IPS-11a (cell line): ENCODE results near the gene DUSP7.

Source experiments
- H3K4me3 ChIP-seq: one replicate; pipeline ENCODE4 v1.5.1; 2013; ENCODE audit warnings: low read depth, low read length, control low read depth

DUSP7 gene

DNA sequence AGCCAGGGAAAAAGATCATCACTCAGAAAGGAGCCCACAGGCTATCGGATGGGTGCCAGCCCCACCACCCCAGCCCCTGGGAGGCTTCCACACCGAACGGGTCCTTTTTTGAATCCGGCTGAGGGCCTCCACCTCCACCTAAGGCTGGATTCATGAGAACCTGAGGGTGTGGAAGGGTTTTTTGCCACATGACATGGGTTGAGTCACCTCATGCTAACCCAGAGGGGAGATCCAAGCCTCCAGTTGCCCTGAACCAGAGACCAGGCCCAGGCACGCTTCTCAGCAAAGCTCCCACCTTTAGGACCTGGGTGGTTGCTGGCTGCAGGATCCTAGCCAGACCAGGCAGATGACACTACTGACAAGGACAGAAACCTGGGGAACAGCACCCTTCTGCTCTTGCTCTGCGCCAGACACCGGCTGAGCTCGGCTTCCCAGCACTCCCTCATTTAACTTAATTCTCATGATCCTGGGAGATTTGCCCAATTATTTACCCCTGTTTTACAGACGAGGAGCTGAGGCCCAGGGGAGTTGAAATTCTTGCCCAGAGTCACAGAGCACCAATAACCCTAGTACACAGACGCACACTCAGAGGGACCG lies 25.6 kb downstream of the DUSP7 start:
- no peak overlapping the region for H3K4me3 ChIP-seq

DNA sequence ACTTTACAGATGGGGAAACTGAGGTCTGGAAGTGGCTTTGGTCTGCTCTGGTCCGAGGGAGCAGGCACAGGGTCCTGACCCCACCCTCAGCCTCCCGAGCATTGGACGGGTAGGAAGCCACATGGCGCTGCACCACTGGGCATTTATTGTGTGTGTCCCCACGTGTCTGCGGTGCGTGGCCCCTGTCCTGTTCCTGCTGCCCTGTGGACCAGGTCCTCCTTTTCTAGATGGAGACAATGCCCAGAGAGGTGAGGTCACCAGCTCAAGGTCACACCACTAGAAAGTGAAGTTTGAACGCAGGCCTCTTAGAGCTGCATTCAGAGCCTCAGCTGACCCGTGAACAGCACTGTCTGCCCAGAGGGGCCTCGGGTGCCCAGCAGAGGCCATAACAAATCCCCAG lies 26.8 kb downstream of the DUSP7 start:
- no peak overlapping the region for H3K4me3 ChIP-seq

DNA sequence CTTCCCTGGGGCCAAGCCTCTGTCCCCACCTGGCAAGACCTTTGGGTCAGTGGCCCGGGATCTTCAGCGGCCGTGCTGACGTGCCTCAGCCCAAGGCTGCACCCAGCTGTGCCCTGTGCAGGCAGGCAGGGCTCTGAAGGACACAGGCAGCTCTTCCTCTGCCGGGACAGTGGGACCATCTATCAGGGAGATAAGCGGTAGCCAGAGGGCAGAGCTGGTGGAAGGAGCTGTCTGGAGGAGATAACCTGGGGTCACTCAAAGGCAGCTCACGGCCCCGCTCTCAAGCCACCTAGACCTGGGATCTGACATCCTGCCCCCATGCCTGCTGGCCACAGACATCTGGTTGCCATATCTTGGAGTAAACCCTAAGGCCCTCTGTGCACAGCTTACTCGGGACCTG lies 27.3 kb downstream of the DUSP7 start:
- H3K4me3 ChIP-seq: no peak overlapping the region

DNA sequence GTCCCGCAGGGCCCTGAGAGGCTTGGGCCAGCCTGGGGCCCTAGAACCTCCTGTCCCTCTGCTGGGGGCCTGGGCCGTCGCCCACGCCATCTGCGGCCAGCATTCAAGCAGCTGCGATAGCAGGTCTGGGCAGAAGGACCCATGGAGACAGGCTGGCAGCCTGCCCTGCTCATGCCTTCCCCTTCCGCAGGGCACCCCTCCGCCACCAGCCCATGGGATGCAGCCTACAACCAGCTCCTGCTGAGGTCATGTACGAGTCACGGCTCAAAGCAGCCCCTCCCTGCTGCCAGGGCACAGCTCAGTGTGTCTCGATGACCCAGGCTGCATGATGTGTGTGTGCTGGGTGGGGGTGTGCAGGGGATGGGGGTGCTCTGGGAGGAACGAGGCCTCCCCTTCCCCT lies 27.8 kb downstream of the DUSP7 start:
- H3K4me3 ChIP-seq: no peak overlapping the region

DNA sequence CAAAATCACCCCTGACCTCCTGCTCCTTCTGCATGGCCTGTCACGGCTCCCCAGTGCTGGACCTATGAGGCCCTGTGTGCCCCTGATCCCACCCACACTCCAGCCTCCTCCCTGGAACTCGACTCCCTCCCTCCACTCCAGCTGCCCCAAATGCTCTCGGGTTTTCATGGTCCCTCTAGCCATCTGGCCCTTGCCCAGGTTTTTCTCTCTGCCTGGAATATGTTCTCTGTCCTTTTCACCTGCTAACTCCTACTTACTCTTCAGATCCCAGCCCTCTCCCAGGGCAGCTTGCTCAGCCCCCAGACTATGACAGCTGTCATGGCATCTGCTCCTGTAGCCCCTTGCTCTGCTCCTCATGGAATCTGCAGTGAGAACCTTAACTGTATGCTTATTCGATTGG lies 30.3 kb downstream of the DUSP7 start:
- no peak overlapping the region for H3K4me3 ChIP-seq

DNA sequence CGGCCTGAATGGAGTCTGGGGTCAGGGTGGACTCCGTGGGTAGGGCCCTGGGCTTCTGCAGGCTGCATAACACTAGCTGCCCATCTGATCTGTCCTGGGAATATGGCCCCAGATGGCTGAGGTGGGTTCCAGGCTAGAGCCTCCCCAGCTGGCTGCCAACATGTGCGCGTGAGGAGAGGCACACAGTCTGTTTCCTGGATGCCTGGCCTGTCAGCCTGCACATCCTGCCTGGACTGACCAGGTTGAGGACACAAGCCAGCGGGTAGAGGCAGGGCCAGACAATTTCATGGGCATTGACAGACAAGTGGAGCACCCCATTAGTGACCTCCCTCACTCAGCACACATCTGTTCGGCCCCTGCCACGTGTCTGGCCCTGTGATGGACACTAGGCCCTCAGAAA lies 30.9 kb downstream of the DUSP7 start:
- H3K4me3 ChIP-seq: no peak overlapping the region

DNA sequence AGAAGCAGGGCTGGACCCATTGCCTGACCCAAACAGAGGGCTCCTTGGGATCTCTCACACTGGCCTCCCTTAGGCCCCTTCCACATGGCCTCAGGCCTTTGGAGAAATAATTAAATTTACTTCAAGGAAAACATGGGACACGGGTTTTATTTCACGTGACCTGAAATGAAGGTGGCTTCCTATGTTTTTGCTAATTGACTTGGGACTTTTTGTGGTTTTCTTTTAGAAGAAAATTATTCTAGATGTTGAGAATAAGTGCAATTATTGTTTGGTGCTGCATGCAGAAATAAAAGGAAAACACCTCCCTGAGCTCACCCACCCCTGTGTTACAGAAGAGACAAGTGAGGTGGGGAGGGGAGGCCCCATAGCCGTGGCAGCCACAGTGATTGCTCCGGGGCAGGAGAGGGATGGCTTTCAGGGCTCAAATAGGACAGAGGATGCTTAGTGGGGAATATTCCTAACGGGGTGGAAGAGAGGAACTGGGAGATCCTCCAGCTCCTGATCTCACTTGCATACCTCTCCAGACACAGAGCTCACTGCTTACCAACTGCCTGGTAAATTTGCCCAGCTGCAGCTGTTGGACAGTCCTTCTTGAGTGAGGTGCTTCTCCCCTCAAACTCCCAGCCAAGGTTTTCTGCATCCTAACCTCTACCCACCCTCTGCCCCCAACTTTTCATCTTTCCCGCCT lies 31.5 kb downstream of the DUSP7 start:
- no peak overlapping the region for H3K4me3 ChIP-seq

DNA sequence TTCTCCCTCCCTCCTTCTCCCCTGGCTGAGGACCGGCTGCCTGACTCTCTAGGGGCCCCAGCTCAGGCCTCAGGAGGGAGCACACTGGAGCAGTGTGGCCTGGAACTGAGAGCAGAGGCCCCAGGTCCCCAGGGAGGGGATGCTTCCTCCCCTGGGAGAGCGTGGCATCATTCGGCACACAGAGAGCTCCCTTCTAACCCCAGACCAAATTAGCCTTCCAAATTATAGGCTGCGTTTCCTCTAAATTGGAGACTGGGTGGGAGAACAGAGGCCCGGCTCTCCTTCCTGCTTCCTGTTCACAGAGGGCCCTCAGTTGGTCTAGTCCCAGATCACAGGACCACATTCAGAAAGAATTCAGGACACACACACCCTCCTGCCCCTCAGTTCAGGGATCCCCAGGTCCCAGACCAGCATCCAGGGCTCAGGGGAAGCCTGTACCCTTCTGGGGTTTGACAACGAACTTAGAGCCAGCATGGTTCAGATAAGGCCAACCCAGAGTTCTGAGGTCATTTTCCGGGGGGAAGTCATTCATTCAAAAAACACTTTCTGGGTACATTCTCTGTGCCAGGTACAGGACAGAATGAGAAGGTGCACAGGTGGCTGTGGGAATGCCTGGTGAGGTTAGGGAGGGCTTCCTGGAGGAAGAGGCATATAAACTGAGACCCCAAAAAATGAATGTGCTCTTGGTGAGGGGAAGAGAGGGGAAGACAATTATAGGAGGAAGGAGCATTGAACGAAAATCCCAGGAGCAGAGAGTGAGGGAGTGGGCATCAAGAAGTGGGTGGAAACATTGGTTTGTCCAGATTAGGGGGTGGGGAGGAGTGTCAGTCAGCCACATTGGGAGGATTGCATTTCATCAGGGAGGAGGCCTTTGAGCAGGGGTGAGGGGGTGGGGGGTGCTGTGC lies 32.3 kb downstream of the DUSP7 start:
- H3K4me3 ChIP-seq: no peak overlapping the region

DNA sequence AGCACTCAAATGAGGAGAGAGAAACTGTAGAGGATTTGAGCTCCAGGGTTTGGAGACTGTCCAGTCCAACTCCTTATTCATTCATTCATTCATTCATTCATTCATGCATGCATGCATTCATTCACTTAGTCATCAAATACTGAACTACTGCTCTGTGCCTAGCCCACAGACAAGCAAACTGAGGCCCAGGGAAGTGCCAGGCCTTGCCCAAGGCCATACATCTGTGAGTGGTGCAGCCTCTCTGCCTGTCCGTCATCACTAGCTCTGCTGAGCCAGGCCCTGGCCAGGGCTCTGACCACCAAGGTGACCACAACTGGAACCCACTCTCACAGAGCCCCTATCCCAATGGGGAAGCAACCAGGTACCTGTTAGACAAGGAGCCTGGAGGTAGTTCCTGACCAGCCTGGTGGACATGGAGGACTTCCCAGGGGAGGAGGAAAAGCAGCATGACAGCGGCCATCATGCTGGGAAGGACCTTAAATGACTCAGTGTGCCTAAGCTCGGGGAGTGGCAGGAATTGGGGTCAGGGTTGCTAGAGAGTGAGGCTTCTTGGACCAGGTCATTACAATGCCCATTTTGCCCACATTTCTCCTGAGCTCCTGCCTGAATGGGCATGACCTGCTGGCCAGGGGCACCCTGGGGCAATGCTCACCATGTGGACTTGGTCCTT lies 33.1 kb downstream of the DUSP7 start:
- H3K4me3 ChIP-seq: no peak overlapping the region

DNA sequence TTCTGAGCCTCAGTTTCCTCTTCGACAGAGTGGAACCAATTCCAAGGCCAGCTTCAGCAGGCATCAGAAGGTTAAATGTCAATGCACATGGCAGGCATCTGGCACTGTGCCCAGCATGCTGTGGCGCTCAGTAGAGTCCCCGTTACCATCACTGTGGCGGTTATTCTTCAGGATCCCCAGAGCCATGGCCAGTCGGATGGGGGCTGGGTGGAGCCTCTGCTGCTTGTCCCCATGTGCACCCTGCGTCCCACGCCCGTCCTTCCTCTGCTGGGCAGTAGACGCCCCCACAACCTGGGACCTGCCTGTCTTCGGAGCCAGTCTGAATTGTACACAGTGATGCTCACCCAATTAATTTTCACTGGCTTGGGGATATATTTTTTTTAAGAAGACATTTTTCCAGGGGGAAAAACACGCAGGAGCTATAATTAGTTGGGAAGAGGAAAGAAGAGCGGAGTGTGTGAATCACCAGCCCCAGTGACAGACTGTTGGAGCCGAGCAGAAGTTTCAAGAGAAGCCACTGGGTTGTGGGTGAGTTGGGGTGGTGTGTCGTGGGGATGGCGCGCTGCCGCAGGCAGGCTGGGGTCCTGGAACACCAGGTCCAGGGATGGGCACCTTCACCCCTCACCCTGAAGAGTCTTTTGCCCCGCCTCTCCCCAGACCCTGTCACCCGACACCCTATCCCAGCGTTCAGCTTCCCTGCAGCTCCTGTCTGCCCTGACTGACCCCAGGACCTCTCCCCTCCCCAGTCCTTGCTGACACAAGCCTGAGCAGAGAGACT lies 33.9 kb downstream of the DUSP7 start:
- no peak overlapping the region for H3K4me3 ChIP-seq

DNA sequence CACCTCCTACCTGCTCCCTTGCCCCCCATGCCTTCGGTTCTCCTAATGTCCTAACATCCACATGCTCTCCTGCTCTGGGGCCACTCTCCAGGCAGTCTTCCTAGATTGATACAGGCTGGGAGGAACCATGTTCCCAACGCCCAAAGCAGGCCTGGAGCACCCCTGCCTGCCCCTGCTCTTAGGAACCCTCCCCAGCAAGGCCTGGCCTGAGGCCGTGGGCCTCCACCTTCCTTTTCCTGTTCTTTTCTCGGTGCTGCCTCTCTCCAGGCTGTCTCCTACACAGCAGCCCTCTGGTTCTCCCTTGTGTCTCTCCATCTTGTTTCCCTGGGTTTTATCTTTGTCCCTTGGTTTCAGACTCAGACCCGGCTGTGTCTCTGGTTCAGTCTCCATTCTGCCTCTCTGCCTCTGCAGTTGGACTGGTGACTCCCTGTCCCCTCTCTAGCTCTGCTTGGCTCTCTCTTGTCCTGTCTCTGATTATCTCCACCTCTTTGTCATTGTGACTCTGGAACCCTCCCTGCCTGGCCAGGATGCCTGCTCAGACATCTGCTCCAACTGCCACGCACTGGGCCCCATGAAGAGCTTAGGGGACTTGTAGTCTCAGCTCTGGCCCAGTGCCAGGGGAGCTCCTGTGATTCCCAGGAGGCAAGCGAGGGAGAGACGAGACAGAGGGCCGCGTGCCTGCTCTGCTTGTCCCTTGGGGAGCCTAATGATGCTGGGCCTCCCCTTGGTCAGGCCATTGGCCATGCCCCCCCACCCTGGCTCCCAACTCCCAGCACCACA lies 34.7 kb downstream of the DUSP7 start:
- H3K4me3 ChIP-seq: no peak overlapping the region

DNA sequence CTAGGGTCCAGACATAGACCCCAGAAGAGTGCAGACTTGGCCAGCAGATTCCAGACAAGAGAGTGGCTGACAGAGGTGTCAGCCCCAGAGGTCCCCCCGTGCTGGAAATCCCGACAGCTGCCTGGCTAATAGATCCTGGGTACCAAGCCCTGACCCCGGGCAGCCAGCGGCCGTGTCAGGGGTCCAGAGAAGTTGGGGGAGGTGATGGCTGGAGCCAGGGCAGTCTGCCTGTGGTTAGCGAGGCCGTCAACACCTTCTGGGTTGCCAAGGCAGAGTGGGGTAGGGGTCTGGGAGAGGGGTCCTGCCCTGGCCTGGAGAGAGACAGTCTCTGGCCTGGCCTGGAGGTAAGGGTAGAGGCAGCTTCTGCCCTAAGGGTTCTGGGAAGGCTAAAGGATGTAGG lies 35.6 kb downstream of the DUSP7 start:
- no peak overlapping the region for H3K4me3 ChIP-seq

DNA sequence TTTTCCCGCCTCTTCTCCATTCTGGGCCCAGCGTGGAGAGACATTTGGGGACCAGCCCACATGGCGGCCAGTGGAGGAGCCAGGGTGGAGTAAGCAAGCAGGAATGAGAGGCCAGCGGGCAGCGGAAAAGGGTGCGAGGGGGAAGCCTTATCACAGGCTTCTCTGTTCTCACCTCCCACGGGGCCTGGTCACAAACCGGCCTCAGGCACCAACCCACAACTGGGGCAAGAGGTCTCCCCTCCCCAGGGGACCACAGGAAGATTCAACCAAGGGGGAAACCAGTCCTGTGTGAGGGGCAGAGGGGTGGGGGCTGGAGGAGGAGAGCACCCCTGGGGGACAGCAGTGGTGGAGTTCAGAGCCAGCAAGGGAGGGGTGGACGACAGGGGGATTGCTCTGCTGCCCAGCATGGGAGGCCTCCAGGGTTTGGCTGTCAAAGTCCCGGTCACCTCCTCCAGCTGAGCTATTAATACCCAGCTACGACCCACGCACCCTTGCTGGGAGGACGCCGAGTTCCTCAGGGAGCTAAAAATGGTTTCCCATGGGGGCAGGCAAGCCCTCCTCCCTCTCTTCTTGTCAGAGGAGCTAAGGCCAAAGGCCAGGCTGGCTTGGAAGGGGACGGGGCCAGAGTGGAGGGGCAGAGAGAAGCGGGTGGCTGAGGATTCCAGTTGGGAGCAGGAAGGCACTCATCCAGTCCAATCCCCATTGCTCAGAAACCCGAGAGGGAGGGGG lies 36.9 kb downstream of the DUSP7 start:
- no peak overlapping the region for H3K4me3 ChIP-seq

DNA sequence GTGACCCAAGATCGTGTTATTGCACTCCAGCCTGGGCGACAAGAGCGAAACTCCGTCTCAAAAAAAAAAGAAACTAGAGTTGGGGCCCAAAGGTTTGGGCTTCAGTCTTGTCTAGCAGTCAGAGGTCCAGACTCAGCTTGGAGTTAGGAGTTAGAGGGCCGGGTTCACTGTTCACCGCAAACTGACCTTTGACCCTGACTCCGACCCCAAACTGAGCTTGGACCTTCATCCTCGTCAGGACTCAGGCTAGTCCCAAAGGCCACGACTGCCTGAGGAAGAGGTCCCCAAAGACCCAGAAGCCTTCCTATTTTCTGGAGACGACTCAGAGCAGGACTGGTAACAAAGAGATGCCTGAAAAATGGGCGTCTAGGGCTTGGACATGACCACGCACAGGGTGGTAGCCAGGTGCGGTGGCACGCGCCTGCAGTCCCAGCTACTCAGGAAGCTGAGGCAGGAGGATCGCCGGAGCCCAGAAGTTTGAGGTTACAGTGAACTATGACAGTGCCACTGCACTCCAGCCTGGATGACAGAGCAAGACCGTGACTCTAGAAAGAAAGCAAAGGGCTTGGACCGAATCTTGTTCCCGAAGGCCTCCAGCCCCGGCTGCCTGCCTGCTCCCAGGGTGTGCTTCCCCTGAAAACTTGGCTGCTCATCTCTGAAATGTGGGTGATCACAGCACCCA lies 37.9 kb downstream of the DUSP7 start:
- no peak overlapping the region for H3K4me3 ChIP-seq

DNA sequence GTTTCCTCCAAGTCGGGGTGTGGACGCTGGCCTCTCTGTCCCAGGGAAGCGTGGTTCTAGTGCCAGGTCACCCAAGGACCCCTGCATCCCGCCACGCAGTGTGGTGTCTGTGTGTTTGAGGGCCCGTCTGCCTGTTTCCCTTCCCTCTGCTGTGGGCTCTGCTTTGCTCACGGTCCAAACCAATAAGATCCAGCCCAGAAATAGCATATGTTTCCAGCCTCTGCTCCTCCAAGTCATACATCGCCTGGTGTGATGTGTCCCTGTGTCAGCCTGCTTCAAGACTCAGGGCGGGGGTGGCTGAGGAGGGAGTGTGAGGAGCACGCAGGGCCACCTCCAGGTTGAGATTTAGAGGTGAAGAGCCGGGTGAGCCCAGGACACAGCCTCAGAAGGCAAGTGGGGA lies 38.8 kb downstream of the DUSP7 start:
- no peak overlapping the region for H3K4me3 ChIP-seq

DNA sequence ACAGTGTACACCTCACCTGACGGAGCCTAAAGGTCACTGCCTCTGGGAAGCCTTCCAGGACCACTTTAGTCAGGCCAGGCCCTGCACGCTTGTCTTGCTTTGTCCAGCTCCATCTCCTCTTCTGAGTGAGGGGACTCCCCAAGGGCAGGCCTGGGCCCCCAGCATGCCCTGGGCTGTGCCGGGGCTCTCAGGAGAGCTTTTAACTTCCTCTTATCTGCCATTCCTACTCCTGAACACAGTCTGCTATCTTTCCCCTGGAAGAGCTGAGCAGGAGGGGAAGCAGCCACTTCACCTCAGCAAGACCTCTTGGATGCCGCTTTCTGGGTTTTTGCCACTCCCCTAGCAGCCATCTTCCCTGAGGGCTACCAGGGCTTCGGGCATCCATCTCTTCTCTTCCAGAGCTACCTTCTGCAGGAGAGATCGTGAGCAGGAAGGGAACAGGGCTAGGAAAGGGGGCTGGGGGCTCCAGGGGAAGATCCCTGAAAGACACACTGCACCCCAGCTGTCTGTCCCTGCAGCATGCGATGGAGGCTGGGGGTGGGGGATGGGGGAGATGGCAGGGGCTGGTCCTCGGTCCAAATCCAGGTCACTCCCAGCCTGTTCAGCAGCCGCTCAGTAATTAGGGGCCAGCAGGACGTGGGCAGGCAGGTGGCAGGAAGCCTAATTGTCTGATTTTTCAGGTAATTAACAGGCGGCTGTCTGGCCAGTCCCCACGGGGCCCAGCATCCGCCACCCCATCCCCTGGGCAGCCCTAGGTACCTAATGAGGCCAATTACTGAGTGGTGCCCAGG lies 40.7 kb downstream of the DUSP7 start:
- H3K4me3 ChIP-seq: no peak overlapping the region

DNA sequence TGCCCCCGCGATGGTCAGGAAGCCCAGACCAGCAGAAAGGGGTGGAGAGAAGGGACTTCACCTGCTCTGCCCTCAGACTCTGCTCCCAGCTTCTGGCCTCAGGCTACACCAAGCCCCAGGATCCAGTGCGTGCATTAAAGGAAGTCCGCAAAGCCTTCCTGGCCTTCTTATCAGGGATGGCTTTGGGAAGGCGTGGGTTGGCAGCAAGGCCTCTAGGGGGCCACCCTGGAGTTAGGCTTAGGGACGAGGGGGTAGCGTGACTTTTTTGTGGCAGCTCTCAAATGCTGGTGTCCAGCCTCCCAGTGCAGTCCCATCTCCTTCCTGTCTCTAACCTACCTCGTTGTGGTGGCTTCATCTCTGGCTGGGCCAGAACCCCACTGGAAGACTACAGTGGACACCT lies 41.8 kb downstream of the DUSP7 start:
- H3K4me3 ChIP-seq: no peak overlapping the region
